Loucy (cell line): ENCODE data around the gene PPP2R5B.

ENCODE experiments used
- H2AFZ ChIP-seq: fragments of 200-600 bp; sonication (generic); 2 replicates; pipeline ENCODE4 v1.6.0; 2016; ENCODE audit warnings: antibody characterized with exemption, mild to moderate bottlenecking, low read length, moderate library complexity
- H3F3A ChIP-seq: fragments of 200-600 bp; 2 replicates; pipeline ENCODE4 v1.6.0; 2016; ENCODE audit warnings: antibody characterized with exemption, low read depth, mild to moderate bottlenecking
- H3K27me3 ChIP-seq: fragments of 200-600 bp; sonication (generic); 2 replicates; pipeline ENCODE4 v1.6.1; 2014; ENCODE audit warnings: low read length, mild to moderate bottlenecking; ENCODE audit not compliant: insufficient read depth, poor library complexity, severe bottlenecking
- H3K36me3 ChIP-seq: fragments of 200-600 bp; sonication (generic); 2 replicates; pipeline ENCODE4 v1.6.1; 2016; ENCODE audit warnings: low read length; ENCODE audit not compliant: insufficient read depth
- H3K4me1 ChIP-seq: fragments of 200-600 bp; sonication (generic); 2 replicates; pipeline ENCODE4 v1.5.1; 2014; ENCODE audit warnings: low read length, mild to moderate bottlenecking; ENCODE audit not compliant: insufficient read depth, poor library complexity, severe bottlenecking
- H3K4me2 ChIP-seq: fragments of 200-600 bp; sonication (generic); 2 replicates; pipeline ENCODE4 v1.6.0; 2014; ENCODE audit warnings: antibody characterized with exemption, low read length, low read depth, mild to moderate bottlenecking; ENCODE audit not compliant: poor library complexity, severe bottlenecking
- H3K4me3 ChIP-seq: fragments of 200-600 bp; sonication (generic); 2 replicates; pipeline ENCODE4 v1.5.1; 2014; ENCODE audit warnings: low read length, mild to moderate bottlenecking, mixed read lengths; ENCODE audit not compliant: poor library complexity, severe bottlenecking
- H3K79me2 ChIP-seq: fragments of 200-600 bp; sonication (generic); 2 replicates; pipeline ENCODE4 v1.6.1; 2014; ENCODE audit warnings: low read length; ENCODE audit not compliant: insufficient read depth
- H3K9ac ChIP-seq: fragments of 200-600 bp; sonication (generic); 2 replicates; pipeline ENCODE4 v1.6.0; 2014; ENCODE audit warnings: mild to moderate bottlenecking, low read depth, low read length, moderate library complexity; ENCODE audit not compliant: poor library complexity, severe bottlenecking
- H3K9me2 ChIP-seq: fragments of 200-600 bp; sonication (generic); replicated peaks from 2 replicates; pipeline ENCODE4 v1.6.1; 2016; ENCODE audit warnings: low read depth, low read length, mixed read lengths
- H3K9me3 ChIP-seq: fragments of 200-600 bp; sonication (generic); 2 replicates; pipeline ENCODE4 v1.6.1; 2014; ENCODE audit warnings: mild to moderate bottlenecking, antibody characterized with exemption, low read length, low read depth; ENCODE audit not compliant: insufficient read depth
- H4K20me1 ChIP-seq: fragments of 200-600 bp; sonication (generic); 2 replicates; pipeline ENCODE4 v1.6.0; 2014; ENCODE audit warnings: antibody characterized with exemption, low read length, mild to moderate bottlenecking; ENCODE audit not compliant: insufficient read depth, poor library complexity, severe bottlenecking
- EZH2phosphoT487 ChIP-seq: fragments of 200-600 bp; IDR thresholded peaks from 2 replicates; pipeline ENCODE4 v1.6.1; 2018; ENCODE audit warnings: antibody characterized with exemption, mild to moderate bottlenecking, moderate library complexity, borderline replicate concordance
- TF ChIP-seq, protein P1 (sequence below): fragments of 200-600 bp; sonication (generic); conservative IDR thresholded peaks from 2 replicates; pipeline ENCODE4 v1.5.1; 2014; ENCODE audit warnings: mild to moderate bottlenecking, antibody characterized with exemption, low read length

Gene PPP2R5B

DNA sequence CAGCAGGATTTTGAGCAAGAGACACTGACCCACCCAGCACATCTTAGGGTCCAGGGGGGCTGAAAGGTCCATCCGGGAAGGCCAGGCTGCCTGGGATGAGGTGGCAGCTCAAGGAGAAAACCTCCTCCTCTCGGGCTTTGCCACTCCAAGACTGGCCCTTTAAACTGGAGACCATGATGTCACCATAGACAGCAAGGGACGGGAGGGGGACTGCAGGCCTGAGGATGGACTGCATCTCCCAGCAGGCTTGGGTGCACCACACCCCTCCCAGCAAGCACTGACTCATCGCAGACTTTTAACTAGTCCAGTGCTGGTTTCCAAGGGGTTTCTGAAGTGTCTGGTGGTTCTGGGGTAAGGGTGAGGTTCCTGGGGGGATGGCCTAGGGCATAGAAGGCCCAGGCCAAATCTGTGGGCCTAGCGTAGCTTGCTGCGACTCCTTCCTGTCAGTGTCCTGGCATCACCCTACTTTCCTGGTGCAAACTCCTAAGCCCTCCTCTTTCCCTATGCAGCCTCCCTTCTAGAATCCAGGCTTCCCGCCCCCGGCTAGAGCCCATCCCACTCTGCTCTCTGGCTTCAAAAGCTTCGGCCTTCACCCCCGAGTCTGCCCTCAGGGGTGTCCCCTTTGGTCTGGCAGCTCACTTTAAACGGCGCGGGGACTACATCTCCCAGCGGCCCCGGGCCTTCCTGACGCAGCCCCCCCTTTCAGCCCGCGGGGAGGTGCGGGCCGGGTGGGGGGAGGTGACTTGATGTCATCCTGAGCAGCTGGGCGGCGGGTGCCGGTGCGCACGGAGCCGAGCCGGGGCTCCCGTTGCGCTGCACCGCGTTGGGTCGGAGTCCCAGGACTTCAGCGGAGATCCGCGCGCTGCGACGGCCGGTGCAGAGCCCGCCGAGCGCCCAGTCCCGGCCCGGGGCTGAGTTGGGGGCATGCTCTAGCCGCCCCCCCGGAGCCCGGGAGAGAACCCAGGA lies at the start of gene PPP2R5B:
PPP2R5B (plus strand) TSS at position 746 of the 966 bp plus-strand sequence. CDS start 1,046 bp downstream, outside the sequence.
- Histone ChIP-seq H3F3A (no peaks in the 10 kb centered on the region), H4K20me1 (no peaks in the 10 kb centered on the region), H3K27me3 (no peaks in the 10 kb centered on the region), H3K9me2 (no peaks in the 10 kb centered on the region), H3K4me1 (peaks cover 14% of the 10 kb centered on the region), H3K79me2 (no peaks in the 10 kb centered on the region), H3K4me3 (peak within 1 kb of the TSS; percentile 78), H3K9ac (peak within 1 kb of the TSS; percentile 69), H3K9me3 (no peaks in the 10 kb centered on the region), H3K4me2 (peak within 1 kb of the TSS; percentile 76), H2AFZ (peak within 1 kb of the TSS; percentile 88), H3K36me3 (no peaks in the 10 kb centered on the region)
- no peak for TF ChIP-seq EZH2phosphoT487
- TF ChIP-seq, protein P1, sequence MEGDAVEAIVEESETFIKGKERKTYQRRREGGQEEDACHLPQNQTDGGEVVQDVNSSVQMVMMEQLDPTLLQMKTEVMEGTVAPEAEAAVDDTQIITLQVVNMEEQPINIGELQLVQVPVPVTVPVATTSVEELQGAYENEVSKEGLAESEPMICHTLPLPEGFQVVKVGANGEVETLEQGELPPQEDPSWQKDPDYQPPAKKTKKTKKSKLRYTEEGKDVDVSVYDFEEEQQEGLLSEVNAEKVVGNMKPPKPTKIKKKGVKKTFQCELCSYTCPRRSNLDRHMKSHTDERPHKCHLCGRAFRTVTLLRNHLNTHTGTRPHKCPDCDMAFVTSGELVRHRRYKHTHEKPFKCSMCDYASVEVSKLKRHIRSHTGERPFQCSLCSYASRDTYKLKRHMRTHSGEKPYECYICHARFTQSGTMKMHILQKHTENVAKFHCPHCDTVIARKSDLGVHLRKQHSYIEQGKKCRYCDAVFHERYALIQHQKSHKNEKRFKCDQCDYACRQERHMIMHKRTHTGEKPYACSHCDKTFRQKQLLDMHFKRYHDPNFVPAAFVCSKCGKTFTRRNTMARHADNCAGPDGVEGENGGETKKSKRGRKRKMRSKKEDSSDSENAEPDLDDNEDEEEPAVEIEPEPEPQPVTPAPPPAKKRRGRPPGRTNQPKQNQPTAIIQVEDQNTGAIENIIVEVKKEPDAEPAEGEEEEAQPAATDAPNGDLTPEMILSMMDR, result no peak

DNA sequence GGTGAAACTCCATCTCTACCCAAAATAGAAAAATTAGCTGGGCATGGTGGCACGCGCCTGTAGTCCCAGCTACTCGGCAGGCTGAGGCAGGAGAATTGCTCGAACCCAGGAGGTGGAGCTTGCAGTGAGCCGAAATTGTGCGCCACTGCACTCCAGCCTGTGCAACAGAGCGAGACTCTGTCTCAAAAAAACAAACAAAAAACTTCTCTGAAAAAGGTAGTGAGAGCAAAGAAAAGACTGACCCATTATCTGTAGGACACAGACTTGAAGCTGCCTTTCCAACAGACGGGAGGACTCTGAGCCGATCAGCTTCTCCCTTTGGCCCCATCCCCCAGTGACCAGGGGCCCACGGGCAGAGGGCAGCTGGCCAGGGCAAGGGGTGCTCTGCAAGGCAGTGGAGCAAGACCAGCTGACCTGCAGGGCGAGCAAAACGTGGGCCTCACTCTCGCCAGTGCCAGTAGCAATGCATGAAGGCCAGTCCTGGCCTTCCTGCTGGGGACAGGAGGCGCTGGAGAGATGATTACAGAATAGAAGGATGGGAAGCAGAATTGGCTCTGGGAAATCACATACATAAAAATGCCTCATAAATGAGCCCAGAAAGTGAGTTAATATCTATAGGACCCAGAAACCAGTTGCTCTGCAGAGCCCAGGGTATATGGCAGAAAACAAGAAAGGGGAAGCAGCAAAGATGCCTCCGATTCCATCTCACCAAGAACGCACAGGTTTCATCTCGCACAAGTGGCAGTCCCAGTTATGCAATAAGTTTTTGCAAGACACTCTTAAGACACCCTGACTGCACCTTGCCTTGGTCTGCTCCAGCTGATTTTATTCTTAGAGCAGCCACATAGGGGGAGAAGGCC lies 48.9 kb upstream of the PPP2R5B start:
- peaks cover 20% of the 10 kb centered on the region for H4K20me1 ChIP-seq
- H3K4me3 ChIP-seq, result peak overlapping the region; percentile 87
- no peak for TF ChIP-seq EZH2phosphoT487
- TF ChIP-seq, protein P1, result peak; percentile 11; the same call in 1 of the 2 replicates
- H3K36me3 ChIP-seq, result peaks cover 3% of the 10 kb centered on the region; the same call in 1 of the 2 replicates
- peak overlapping the region; percentile 93 for H3K4me2 ChIP-seq
- H3K4me1 ChIP-seq, result peaks cover 67% of the 10 kb centered on the region
- H3F3A ChIP-seq, result 0 out of 2 replicates have a peak, but pooled peaks cover 2% of the 10 kb centered on the region
- no peaks in the 10 kb centered on the region for H3K9me3 ChIP-seq
- H3K9me2 ChIP-seq, result no peaks in the 10 kb centered on the region
- no peak overlapping the region for H2AFZ ChIP-seq
- peaks cover 77% of the 10 kb centered on the region for H3K79me2 ChIP-seq
- no peaks in the 10 kb centered on the region for H3K27me3 ChIP-seq
- peak overlapping the region; percentile 84 for H3K9ac ChIP-seq

DNA sequence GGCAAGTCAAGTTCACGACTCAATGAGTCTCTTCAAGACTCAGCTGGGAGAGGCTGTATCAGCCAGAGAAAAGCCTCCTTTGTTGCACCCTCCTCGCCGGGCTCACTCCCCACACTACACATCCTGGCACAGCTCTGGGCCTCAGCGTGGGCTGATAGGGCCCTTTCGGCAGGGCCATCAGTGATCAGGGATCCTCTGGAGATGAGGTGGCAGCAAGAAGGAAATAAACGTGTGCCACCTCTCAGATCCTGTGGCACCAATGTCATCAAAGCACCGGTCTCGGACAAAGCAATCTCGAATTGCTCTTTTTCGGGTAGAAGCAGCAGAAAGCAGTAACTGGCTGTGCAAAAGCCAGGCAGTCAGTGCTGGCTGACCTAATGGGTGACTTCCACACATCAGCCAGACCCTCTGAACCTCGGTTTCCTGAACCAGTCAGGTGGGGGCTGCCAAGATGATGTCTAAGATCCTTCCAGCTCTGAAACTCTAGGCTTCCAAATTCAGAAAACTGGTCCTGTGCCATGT lies 48.2 kb upstream of the PPP2R5B start:
- peaks cover 20% of the 10 kb centered on the region for H4K20me1 ChIP-seq
- no peaks in the 10 kb centered on the region for H3K9me3 ChIP-seq
- no peaks in the 10 kb centered on the region for H3K9me2 ChIP-seq
- peaks cover 3% of the 10 kb centered on the region; the same call in 1 of the 2 replicates for H3K36me3 ChIP-seq
- H3K4me1 ChIP-seq, result peaks cover 63% of the 10 kb centered on the region
- H3K4me2 ChIP-seq, result peak overlapping the region; percentile 93
- no peak for TF ChIP-seq EZH2phosphoT487
- TF ChIP-seq, protein P1, result no peak
- H3K9ac ChIP-seq, result peak overlapping the region; percentile 84
- H3K27me3 ChIP-seq, result no peaks in the 10 kb centered on the region
- H3F3A ChIP-seq, result 0 out of 2 replicates have a peak, but pooled peaks cover 3% of the 10 kb centered on the region
- H2AFZ ChIP-seq, result no peak overlapping the region
- peak overlapping the region; percentile 87 for H3K4me3 ChIP-seq
- peaks cover 70% of the 10 kb centered on the region for H3K79me2 ChIP-seq
